ENCODE results near the gene OR2T3.
"Not testable (repeated sequence)": the region's sequence is repeated elsewhere in the genome, so short reads cannot be mapped to it uniquely, and the experiment has no call there.

DNA sequence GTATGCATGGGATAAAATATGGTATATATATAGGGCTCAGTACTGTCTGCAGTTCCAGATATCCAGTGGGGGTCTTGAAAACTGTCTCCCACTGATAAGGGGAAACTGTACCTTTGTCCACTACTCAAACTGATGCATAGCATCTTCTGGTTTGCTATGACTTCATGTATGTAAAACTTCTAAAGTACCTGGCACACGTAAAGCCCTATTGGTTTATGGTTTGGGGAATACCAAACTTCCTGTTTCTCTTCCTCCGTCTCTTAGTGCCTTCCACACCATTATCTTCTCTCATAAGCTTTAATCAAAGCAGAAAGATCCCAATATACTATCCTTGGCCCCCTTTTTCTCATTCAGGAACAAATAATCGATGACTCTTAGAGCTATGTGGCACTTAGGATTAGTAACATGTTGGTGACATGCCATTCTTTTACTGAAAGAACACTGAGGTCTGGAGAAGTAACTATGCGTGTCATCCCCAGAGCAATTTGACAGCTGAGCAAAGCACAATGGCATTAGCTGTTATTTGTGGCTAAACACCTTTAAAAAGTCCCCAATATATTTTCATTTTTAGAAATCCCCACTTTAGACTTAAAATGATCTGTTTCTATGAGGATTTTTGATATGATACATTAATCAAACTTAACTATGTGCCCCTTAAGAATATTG, 24.6 kb upstream of the OR2T3 start:
- not testable (repeated sequence) for TF ChIP-seq EZH2phosphoT487 (IDR thresholded peaks at IDR 0.05; ENCODE audit: low read depth, severe bottlenecking, unreplicated experiment); EZH2 (IDR thresholded peaks at IDR 0.05; ENCODE audit: borderline replicate concordance)
- TF ChIP-seq, protein P1, sequence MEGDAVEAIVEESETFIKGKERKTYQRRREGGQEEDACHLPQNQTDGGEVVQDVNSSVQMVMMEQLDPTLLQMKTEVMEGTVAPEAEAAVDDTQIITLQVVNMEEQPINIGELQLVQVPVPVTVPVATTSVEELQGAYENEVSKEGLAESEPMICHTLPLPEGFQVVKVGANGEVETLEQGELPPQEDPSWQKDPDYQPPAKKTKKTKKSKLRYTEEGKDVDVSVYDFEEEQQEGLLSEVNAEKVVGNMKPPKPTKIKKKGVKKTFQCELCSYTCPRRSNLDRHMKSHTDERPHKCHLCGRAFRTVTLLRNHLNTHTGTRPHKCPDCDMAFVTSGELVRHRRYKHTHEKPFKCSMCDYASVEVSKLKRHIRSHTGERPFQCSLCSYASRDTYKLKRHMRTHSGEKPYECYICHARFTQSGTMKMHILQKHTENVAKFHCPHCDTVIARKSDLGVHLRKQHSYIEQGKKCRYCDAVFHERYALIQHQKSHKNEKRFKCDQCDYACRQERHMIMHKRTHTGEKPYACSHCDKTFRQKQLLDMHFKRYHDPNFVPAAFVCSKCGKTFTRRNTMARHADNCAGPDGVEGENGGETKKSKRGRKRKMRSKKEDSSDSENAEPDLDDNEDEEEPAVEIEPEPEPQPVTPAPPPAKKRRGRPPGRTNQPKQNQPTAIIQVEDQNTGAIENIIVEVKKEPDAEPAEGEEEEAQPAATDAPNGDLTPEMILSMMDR (IDR thresholded peaks at IDR 0.05; ENCODE audit: poor library complexity) = not testable (repeated sequence)
